Body of pancreas (tissue), 4 donors: ENCODE results near the gene ZC2HC1C. TPM values are rescaled to one million over a fixed set of nuclear protein-coding genes. Genes with fewer than 3 reads are reported as not detected.
A peak's percentile ranks its signal among the peaks of the same experiment; 100 is the strongest.

Source experiments
- ATAC-seq: fragments of 150-250 bp; one replicate; pipeline ENCODE4 v1.9.1; 2016
- DNase-seq, 4 donors: peaks; one replicate each; pipeline ENCODE4 v3.0.0-alpha.2; 2019
- H3K27ac ChIP-seq, 4 donors: fragments of 200-600 bp; sonication (generic); 1 replicate in 3 of 4; 2 replicates in 1 of 4; pipeline versions ENCODE4 v1.5.1 to v1.6.1; 2016 to 2019; ENCODE audit warnings: mild to moderate bottlenecking in 1 of 4, mixed read lengths in 1 of 4, moderate library complexity in 1 of 4
- H3K27me3 ChIP-seq, 2 donors: fragments of 200-600 bp; sonication (generic); one replicate each; pipeline ENCODE4 v1.6.0; 2016; ENCODE audit warnings: mild to moderate bottlenecking in 1 of 2
- H3K36me3 ChIP-seq, 2 donors: fragments of 200-600 bp; sonication (generic); replicated peaks in 1 of 2; 2 replicates each; pipeline ENCODE4 v1.5.1; 2016; ENCODE audit warnings: low read depth in 2 of 2; ENCODE audit not compliant: insufficient read depth in 1 of 2
- H3K4me1 ChIP-seq: fragments of 200-600 bp; sonication (generic); one replicate; pipeline ENCODE4 v1.6.0; 2016
- H3K4me3 ChIP-seq, 2 donors: fragments of 200-600 bp; sonication (generic); 1 replicate in 1 of 2; 2 replicates in 1 of 2; pipeline ENCODE4 v1.5.1; 2016 to 2019
- H3K9me3 ChIP-seq, 3 donors: fragments of 200-600 bp; sonication (generic); 1 replicate in 2 of 3; 2 replicates in 1 of 3; pipeline ENCODE4 v1.5.1; 2016
- POLR2A ChIP-seq, 3 donors: fragments of 450-650 bp; IDR thresholded peaks; one replicate each; pipeline ENCODE4 v1.6.1; 2016; ENCODE audit warnings: antibody characterized with exemption in 3 of 3, mild to moderate bottlenecking in 2 of 3
- WGBS, 2 donors: methylation state at CpG; one replicate each; pipeline ENCODE4 v1.1.5; 2017; 5-methylcytosine and 5-hydroxymethylcytosine counted together
- intact Hi-C: fragments of 100-400 bp; cut with DNase I; formaldehyde crosslinking; loops from one replicate; pipeline ENCODE4 v1.15.1; 2023
- total RNA-seq, 2 donors: library from RNA; depleted of rRNA; stranded (reverse); fragments of >200 nt; gene quantifications; one replicate each; pipeline ENCODE4 v1.1.0, GENCODE V29; 2016
- TF ChIP-seq, protein P1 (sequence below), 7 experiments: fragments of 450-650 bp in 4 of 7; fragments of 200-600 bp in 3 of 7; sonication (generic) in 3 of 7; IDR thresholded peaks; one replicate each; pipeline ENCODE4 v1.5.1; 2016 to 2019; ENCODE audit warnings: antibody characterized with exemption in 7 of 7

ZC2HC1C gene
- total RNA-seq, 2 donors from 2014 or later, result 7.3 to 7.8 TPM

DNA sequence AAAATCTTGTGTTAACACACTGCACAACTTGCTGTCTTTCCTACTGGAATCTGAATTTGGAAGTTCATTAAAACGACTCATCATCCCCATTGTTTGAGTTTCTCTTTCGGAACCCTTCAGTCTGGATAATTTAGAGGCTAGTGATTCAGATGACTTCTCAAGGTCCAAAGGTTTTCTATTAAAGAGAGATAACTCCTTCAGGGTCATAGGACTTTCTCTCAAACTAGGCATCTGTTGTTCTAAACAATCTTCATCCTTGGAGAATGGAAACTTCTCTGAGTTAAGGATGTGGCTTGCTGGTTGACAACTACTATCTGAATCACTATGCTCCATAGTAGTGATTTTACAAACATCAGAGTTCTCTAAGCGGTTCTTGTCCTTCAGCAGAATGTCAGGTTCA lies 22.5 kb upstream of the ZC2HC1C start:
- WGBS, 2 donors, result 83 to 91% methylated on average over 3 of the region's 3 CpGs
- H3K27ac ChIP-seq, result no peak overlapping the region
- TF ChIP-seq, protein P1, sequence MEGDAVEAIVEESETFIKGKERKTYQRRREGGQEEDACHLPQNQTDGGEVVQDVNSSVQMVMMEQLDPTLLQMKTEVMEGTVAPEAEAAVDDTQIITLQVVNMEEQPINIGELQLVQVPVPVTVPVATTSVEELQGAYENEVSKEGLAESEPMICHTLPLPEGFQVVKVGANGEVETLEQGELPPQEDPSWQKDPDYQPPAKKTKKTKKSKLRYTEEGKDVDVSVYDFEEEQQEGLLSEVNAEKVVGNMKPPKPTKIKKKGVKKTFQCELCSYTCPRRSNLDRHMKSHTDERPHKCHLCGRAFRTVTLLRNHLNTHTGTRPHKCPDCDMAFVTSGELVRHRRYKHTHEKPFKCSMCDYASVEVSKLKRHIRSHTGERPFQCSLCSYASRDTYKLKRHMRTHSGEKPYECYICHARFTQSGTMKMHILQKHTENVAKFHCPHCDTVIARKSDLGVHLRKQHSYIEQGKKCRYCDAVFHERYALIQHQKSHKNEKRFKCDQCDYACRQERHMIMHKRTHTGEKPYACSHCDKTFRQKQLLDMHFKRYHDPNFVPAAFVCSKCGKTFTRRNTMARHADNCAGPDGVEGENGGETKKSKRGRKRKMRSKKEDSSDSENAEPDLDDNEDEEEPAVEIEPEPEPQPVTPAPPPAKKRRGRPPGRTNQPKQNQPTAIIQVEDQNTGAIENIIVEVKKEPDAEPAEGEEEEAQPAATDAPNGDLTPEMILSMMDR (IDR thresholded peaks at IDR 0.05), result no peak
- TF ChIP-seq POLR2A (IDR thresholded peaks at IDR 0.05), result no peak
- no peaks in the 10 kb centered on the region for H3K27me3 ChIP-seq
- peaks cover 40% of the 10 kb centered on the region for H3K4me1 ChIP-seq
- ATAC-seq (no peak), DNase-seq (no peak)
- H3K36me3 ChIP-seq, result no peaks in the 10 kb centered on the region
- no peak overlapping the region for H3K4me3 ChIP-seq
- intact Hi-C loops, result no loop called here
- H3K9me3 ChIP-seq, result no peaks in the 10 kb centered on the region

GRCh38 chr14:75047506-75047905 lies 21.9 kb upstream of the ZC2HC1C start:
- no peak overlapping the region for H3K27ac ChIP-seq
- 82 to 84% methylated on average over 4 of the region's 4 CpGs for WGBS, 2 donors
- no peaks in the 10 kb centered on the region for H3K27me3 ChIP-seq
- peaks cover 34% of the 10 kb centered on the region for H3K4me1 ChIP-seq
- intact Hi-C loops, result no loop called here
- H3K9me3 ChIP-seq, result no peaks in the 10 kb centered on the region
- no peaks in the 10 kb centered on the region for H3K36me3 ChIP-seq
- DNase-seq (no peak), ATAC-seq (no peak)
- H3K4me3 ChIP-seq, result no peak overlapping the region
- TF ChIP-seq, protein P1 (IDR thresholded peaks at IDR 0.05), result no peak
- TF ChIP-seq POLR2A (IDR thresholded peaks at IDR 0.05), result no peak

GRCh38 chr14:75048101-75048500 lies 21.3 kb upstream of the ZC2HC1C start:
- H3K9me3 ChIP-seq, result no peaks in the 10 kb centered on the region
- no peaks in the 10 kb centered on the region for H3K27me3 ChIP-seq
- ATAC-seq (no peak), DNase-seq (no peak)
- H3K4me3 ChIP-seq, result no peak overlapping the region
- no peak overlapping the region for H3K27ac ChIP-seq
- TF ChIP-seq POLR2A (IDR thresholded peaks at IDR 0.05), result no peak
- TF ChIP-seq, protein P1 (IDR thresholded peaks at IDR 0.05), result no peak
- H3K4me1 ChIP-seq, result peaks cover 28% of the 10 kb centered on the region
- no peaks in the 10 kb centered on the region for H3K36me3 ChIP-seq
- intact Hi-C loops, result no loop called here
- WGBS, 2 donors, result 78 to 81% methylated on average over 2 of the region's 2 CpGs

DNA sequence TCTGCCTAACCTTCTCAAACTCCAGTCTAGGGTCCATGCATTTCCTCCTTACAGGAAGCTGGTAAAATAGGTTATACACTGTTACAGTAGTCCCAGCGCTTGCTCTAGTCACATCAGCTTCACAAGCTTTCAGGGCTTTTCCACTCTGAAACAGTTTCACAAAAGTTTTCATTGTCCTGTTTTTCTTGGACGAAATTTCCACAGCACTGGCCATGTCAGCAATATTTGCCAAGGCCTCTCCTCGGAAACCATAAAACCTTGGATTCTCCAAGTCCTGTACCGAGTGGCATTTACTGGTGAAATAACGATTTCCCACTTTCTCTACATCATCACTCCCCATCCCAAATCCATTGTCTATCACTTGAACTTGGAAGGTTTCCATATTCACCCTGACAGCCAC lies 20.3 kb upstream of the ZC2HC1C start:
- no peaks in the 10 kb centered on the region for H3K36me3 ChIP-seq
- H3K27ac ChIP-seq, result peak overlapping the region in 1 of 4 donors; percentile 19
- no peaks in the 10 kb centered on the region for H3K9me3 ChIP-seq
- no peaks in the 10 kb centered on the region for H3K27me3 ChIP-seq
- ATAC-seq, result no peak
- intact Hi-C loops, result no loop called here
- TF ChIP-seq, protein P1 (IDR thresholded peaks at IDR 0.05), result no peak
- no peak for TF ChIP-seq POLR2A (IDR thresholded peaks at IDR 0.05)
- WGBS, 2 donors, result 72 to 80% methylated on average over 5 of the region's 5 CpGs
- peaks cover 25% of the 10 kb centered on the region for H3K4me1 ChIP-seq
- H3K4me3 ChIP-seq, result no peak overlapping the region
- DNase-seq, result no peak

GRCh38 chr14:75049731-75050201 lies 19.7 kb upstream of the ZC2HC1C start:
- WGBS, 2 donors, result 77 to 89% methylated on average over 3 of the region's 3 CpGs

More at GRCh38 chr14:75049731-75050201, 19.7 kb upstream of the ZC2HC1C start:
- Histone ChIP-seq H3K4me1 (peaks cover 25% of the 10 kb centered on the region), H3K9me3 (no peaks in the 10 kb centered on the region), H3K27ac (peak overlapping the region in 2 of 4 donors; percentile 19 to 95), H3K36me3 (no peaks in the 10 kb centered on the region), H3K4me3 (no peak overlapping the region), H3K27me3 (no peaks in the 10 kb centered on the region)
- ATAC-seq (no peak), DNase-seq (no peak)
- TF ChIP-seq, protein P1 (IDR thresholded peaks at IDR 0.05), result no peak
- TF ChIP-seq POLR2A (IDR thresholded peaks at IDR 0.05), result no peak
- intact Hi-C loops, result no loop called here
